RWPE2 (cell line): ENCODE results near the gene POU2AF2.

Experiments used
- ATAC-seq: fragments of 200-7000 bp; cut with Tn5 transposase; 3 replicates; pipeline ENCODE4 v1.9.1; 2021; ENCODE audit warnings: low read depth
- DNase-seq: peaks from one replicate; pipeline ENCODE4 v3.0.0-alpha.2; 2020; ENCODE audit warnings: low spot score
- H3K27ac ChIP-seq: fragments of 450-650 bp; 2 replicates; pipeline ENCODE4 v1.5.1; 2017; ENCODE audit warnings: mild to moderate bottlenecking; ENCODE audit not compliant: poor library complexity, severe bottlenecking
- H3K27me3 ChIP-seq: fragments of 250-450 bp; sonication (Bioruptor Pico); 2 replicates; pipeline ENCODE4 v1.5.1; 2021; ENCODE audit warnings: mild to moderate bottlenecking, moderate library complexity; ENCODE audit not compliant: insufficient read depth, poor library complexity, severe bottlenecking
- H3K36me3 ChIP-seq: fragments of 250-450 bp; sonication (Bioruptor Pico); 2 replicates; pipeline ENCODE4 v1.5.1; 2020; ENCODE audit warnings: low read depth, mild to moderate bottlenecking, moderate library complexity
- H3K4me1 ChIP-seq: fragments of 250-450 bp; sonication (Bioruptor Pico); 2 replicates; pipeline ENCODE4 v1.5.1; 2021; ENCODE audit warnings: mild to moderate bottlenecking, moderate library complexity; ENCODE audit not compliant: insufficient read depth, poor library complexity, severe bottlenecking
- H3K4me3 ChIP-seq: fragments of 250-450 bp; sonication (Bioruptor Pico); 2 replicates; pipeline ENCODE4 v1.5.1; 2021; ENCODE audit warnings: mild to moderate bottlenecking, moderate library complexity; ENCODE audit not compliant: severe bottlenecking
- H3K9me3 ChIP-seq: fragments of 250-450 bp; sonication (Bioruptor Pico); 2 replicates; pipeline ENCODE4 v1.5.1; 2021; ENCODE audit warnings: mild to moderate bottlenecking, moderate library complexity; ENCODE audit not compliant: severe bottlenecking
- CTCF ChIP-seq: fragments of 450-650 bp; IDR thresholded peaks from one replicate; pipeline ENCODE4 v1.5.1; 2017; ENCODE audit warnings: mild to moderate bottlenecking, moderate library complexity; ENCODE audit not compliant: poor library complexity, severe bottlenecking

The POU2AF2 gene

GRCh38 chr11:111301842-111302118 is 56.3 kb downstream of the POU2AF2 start:
- DNase-seq (no peak), ATAC-seq (no peak)
- H3K4me3 ChIP-seq, result no peak overlapping the region
- H3K4me1 ChIP-seq, result no peaks in the 10 kb centered on the region
- no peaks in the 10 kb centered on the region for H3K9me3 ChIP-seq
- H3K27ac ChIP-seq, result no peak overlapping the region
- no peak for TF ChIP-seq CTCF
- H3K27me3 ChIP-seq, result peaks cover 25% of the 10 kb centered on the region
- no peaks in the 10 kb centered on the region for H3K36me3 ChIP-seq

- ATAC-seq (no peak), DNase-seq (no peak)
- H3K27ac ChIP-seq, result no peak overlapping the region
- H3K4me3 ChIP-seq, result no peak overlapping the region
- H3K27me3 ChIP-seq, result peaks cover 25% of the 10 kb centered on the region
- no peaks in the 10 kb centered on the region for H3K9me3 ChIP-seq
- no peak for TF ChIP-seq CTCF
- H3K4me1 ChIP-seq, result no peaks in the 10 kb centered on the region
- H3K36me3 ChIP-seq, result no peaks in the 10 kb centered on the region
Observed at GRCh38 chr11:111302298-111302697, 56.8 kb downstream of the POU2AF2 start.

GRCh38 chr11:111303461-111303860 is 57.9 kb downstream of the POU2AF2 start:
- Histone ChIP-seq H3K9me3 (no peaks in the 10 kb centered on the region), H3K36me3 (no peaks in the 10 kb centered on the region), H3K4me3 (no peak overlapping the region), H3K4me1 (no peaks in the 10 kb centered on the region), H3K27ac (no peak overlapping the region), H3K27me3 (peaks cover 25% of the 10 kb centered on the region)
- no peak for ATAC-seq
- DNase-seq, result no peak
- TF ChIP-seq CTCF, result no peak

- no peak for TF ChIP-seq CTCF
- Histone ChIP-seq H3K4me3 (no peak overlapping the region), H3K27me3 (peaks cover 18% of the 10 kb centered on the region), H3K4me1 (no peaks in the 10 kb centered on the region), H3K9me3 (no peaks in the 10 kb centered on the region), H3K36me3 (no peaks in the 10 kb centered on the region), H3K27ac (no peak overlapping the region)
- ATAC-seq (no peak), DNase-seq (no peak)
Observed at GRCh38 chr11:111305162-111305802, 59.8 kb downstream of the POU2AF2 start.

- H3K9me3 ChIP-seq, result no peaks in the 10 kb centered on the region
- ATAC-seq, result no peak
- no peak overlapping the region for H3K27ac ChIP-seq
- TF ChIP-seq CTCF, result no peak
- no peak for DNase-seq
- no peaks in the 10 kb centered on the region for H3K4me1 ChIP-seq
- no peak overlapping the region for H3K4me3 ChIP-seq
- peaks cover 16% of the 10 kb centered on the region for H3K27me3 ChIP-seq
- H3K36me3 ChIP-seq, result no peaks in the 10 kb centered on the region
Observed at GRCh38 chr11:111305876-111306275, 60.4 kb downstream of the POU2AF2 start.
